ENCODE results near the gene WBP2. TPM values are rescaled to one million over a fixed set of nuclear protein-coding genes. Genes with fewer than 3 reads are reported as not detected.

The WBP2 gene
- total and polyA plus RNA-seq, 9 of the 15 experiments (the other 6 are each of a cell fraction or from before 2014, with no cell fraction given), result 2.2 to 74.3 (median 20.0) TPM

- TF ChIP-seq HINFP (tag; conservative IDR thresholded peaks at IDR 0.05; ENCODE audit: low read depth), result no peak
- TF ChIP-seq MEF2A (IDR thresholded peaks at IDR 0.05; ENCODE audit: control insufficient read depth, low read depth, low read length), result no peak
- no peak for TF ChIP-seq ETV6 (IDR thresholded peaks at IDR 0.05; ENCODE audit: borderline replicate concordance in 1 of 2, low read depth in 2 of 2, low read length in 1 of 2)
- no peak for TF ChIP-seq ETV6 (CRISPR knock-in tag; IDR thresholded peaks at IDR 0.05; ENCODE audit: borderline replicate concordance)
Measured at GRCh38 chr17:75829747-75830146, 25.4 kb downstream of the WBP2 start (continued).

GRCh38 chr17:75828741-75829140, 26.4 kb downstream of the WBP2 start:
- H3K79me2 ChIP-seq (ENCODE audit: control insufficient read depth, insufficient read depth, low read length), result no peaks in the 10 kb centered on the region
- no peak for DNase-seq (ENCODE audit: extremely low read depth in 1 of 4, low spot score in 3 of 4)
- no peak overlapping the region for H3K4me2 ChIP-seq (ENCODE audit: insufficient read depth, low read length)
- ChIA-PET POLR2A (interaction anchor here (0.9 to 6.9 kb wide), 6 partner anchors 8 to 52 kb away, joined by 3 to 36 read pairs (median 6); partner anchors contain the start of gene UNC13D), CTCF (ENCODE audit: low intra/inter-chr PET ratio) (interaction anchor here (1.3 kb wide), 1 partner anchor 64 kb away, joined by 3 read pairs; the partner anchor contains the start of gene GALK1)
- no peak overlapping the region for H3K9ac ChIP-seq (ENCODE audit: insufficient read depth in 1 of 2, low read depth in 2 of 2, low read length in 2 of 2)
- intact Hi-C loops (cut with micrococcal nuclease), result no loop called here
- H3K9me1 ChIP-seq (ENCODE audit: control insufficient read depth, insufficient read depth, low read length), result no peaks in the 10 kb centered on the region
- no peak for TF ChIP-seq HDAC3 (IDR thresholded peaks at IDR 0.05; ENCODE audit: borderline replicate concordance, partially characterized antibody)
- no peak for TF ChIP-seq MIER1 (IDR thresholded peaks at IDR 0.05; ENCODE audit: low read depth)
- peak; percentile 73 for TF ChIP-seq POLR2G (IDR thresholded peaks at IDR 0.05; ENCODE audit: low read depth, low read length)
- TF ChIP-seq NFIX (CRISPR knock-in tag; IDR thresholded peaks at IDR 0.05; ENCODE audit: low read depth), result no peak
- TF ChIP-seq DIDO1 (tag; IDR thresholded peaks at IDR 0.05; ENCODE audit: low read depth), result no peak
- no peak for TF ChIP-seq ZNF583 (CRISPR knock-in tag; IDR thresholded peaks at IDR 0.05)
- peak; percentile 69 for TF ChIP-seq RBM22 (IDR thresholded peaks at IDR 0.05; ENCODE audit: low read depth, low read length, poor library complexity, severe bottlenecking)
- TF ChIP-seq ZC3H11A (IDR thresholded peaks at IDR 0.05; ENCODE audit: low read depth, low read length), result no peak
- TF ChIP-seq RBFOX2 (IDR thresholded peaks at IDR 0.05; ENCODE audit: low read depth, low read length), result peak; percentile 77
- TF ChIP-seq HEY1 (CRISPR knock-in tag; IDR thresholded peaks at IDR 0.05; ENCODE audit: borderline replicate concordance), result no peak
- TF ChIP-seq CEBPB (tag; IDR thresholded peaks at IDR 0.05), result no peak
- TF ChIP-seq NR3C1 (CRISPR knock-in tag; IDR thresholded peaks at IDR 0.05), result no peak
- no peak for TF ChIP-seq ZNF324 (CRISPR knock-in tag; IDR thresholded peaks at IDR 0.05)
- TF ChIP-seq ZNF3 (CRISPR knock-in tag; IDR thresholded peaks at IDR 0.05), result no peak
- 97% methylated on average over 19 of the region's 19 CpGs for WGBS (ENCODE audit: insufficient coverage, low coverage, missing lambda C conversion rate)
- H3K4me1 ChIP-seq (replicated peaks in 1 of 2; ENCODE audit: control insufficient read depth in 2 of 2, insufficient read depth in 2 of 2, low read length in 2 of 2), result peaks cover 0 to 48% of the 10 kb centered on the region in 2 experiments; a peak in 3 of 5 replicates
- no peak overlapping the region for H3K4me3 ChIP-seq
- H3K36me3 ChIP-seq (ENCODE audit: control insufficient read depth, insufficient read depth, low read length), result peaks cover 83% of the 10 kb centered on the region; the same call in 2 of the 3 replicates
- no peak for ATAC-seq
- no peak overlapping the region for H3K27ac ChIP-seq (ENCODE audit: extremely low read depth, low read depth, low read length)
- no peak overlapping the region for H2AFZ ChIP-seq (ENCODE audit: low read depth, low read length)
- 0 out of 2 replicates have a peak, but pooled peaks cover 4% of the 10 kb centered on the region for H4K20me1 ChIP-seq (replicated peaks; ENCODE audit: control insufficient read depth, insufficient read depth, low read length)
- H3K27me3 ChIP-seq (ENCODE audit: control insufficient read depth in 2 of 2, insufficient read depth in 2 of 2, low read length in 2 of 2), result no peaks in the 10 kb centered on the region
- no peak for FAIRE-seq
- no peaks in the 10 kb centered on the region for H3K9me3 ChIP-seq (replicated peaks; ENCODE audit: control insufficient read depth, insufficient read depth, low read depth, low read length)
- in situ Hi-C loops (cut with MboI), result no loop called here
- BruUV-seq (replicated peaks), result no TSS peak

Measured in K562 (cell line).